Amniotic stem cell (primary cell): Measurements from ENCODE around the gene AHSP.
A peak's percentile ranks its signal among the peaks of the same experiment; 100 is the strongest.
"Not testable (repeated sequence)": the region's sequence is repeated elsewhere in the genome, so short reads cannot be mapped to it uniquely, and the experiment has no call there.

ENCODE experiments used
- DNase-seq: peaks from one replicate; lab custom pipeline; 2025; lab: John Stamatoyannopoulos, UW

Gene AHSP

GRCh38 chr16:31501226-31501965, 26.3 kb upstream of the AHSP start:
- DNase-seq = no peak

- DNase-seq = no peak
Measured at GRCh38 chr16:31501966-31502348, 25.7 kb upstream of the AHSP start.

GRCh38 chr16:31502981-31503380, 24.7 kb upstream of the AHSP start:
- DNase-seq = no peak

GRCh38 chr16:31503555-31503954, 24.1 kb upstream of the AHSP start:
- DNase-seq = not testable (repeated sequence)

GRCh38 chr16:31504159-31504558, 23.5 kb upstream of the AHSP start:
- DNase-seq = no peak

GRCh38 chr16:31505483-31505882, 22.2 kb upstream of the AHSP start:
- no peak for DNase-seq

GRCh38 chr16:31507617-31507928, 20.1 kb upstream of the AHSP start:
- no peak for DNase-seq

- DNase-seq = peak; percentile 70
Measured at GRCh38 chr16:31507929-31508705, 19.6 kb upstream of the AHSP start, which contains the start of gene RUSF1. TSS of gene RUSF1 (minus strand) at chr16:31508391. CDS start at chr16:31508373, 18 bp downstream.

GRCh38 chr16:31508706-31509195, 18.9 kb upstream of the AHSP start:
- no peak for DNase-seq

- DNase-seq = peak; percentile 69
Measured at GRCh38 chr16:31513126-31513525, 14.6 kb upstream of the AHSP start.

GRCh38 chr16:31513884-31514283, 13.8 kb upstream of the AHSP start:
- no peak for DNase-seq

- no peak for DNase-seq
Measured at GRCh38 chr16:31517800-31518402, 9.8 kb upstream of the AHSP start.

- no peak for DNase-seq
Measured at GRCh38 chr16:31519759-31520431, 7.8 kb upstream of the AHSP start.

GRCh38 chr16:31521368-31521767, 6.3 kb upstream of the AHSP start:
- DNase-seq = no peak

GRCh38 chr16:31522071-31522470, 5.6 kb upstream of the AHSP start:
- no peak for DNase-seq

- not testable (repeated sequence) for DNase-seq
Measured at GRCh38 chr16:31523768-31524167, 3.9 kb upstream of the AHSP start.

GRCh38 chr16:31525113-31525512, 2.6 kb upstream of the AHSP start:
- DNase-seq = no peak

GRCh38 chr16:31528523-31529107, 915 bp downstream of the AHSP start:
- DNase-seq = no peak

- peak; percentile 33 for DNase-seq
Measured at GRCh38 chr16:31529108-31529936, 1.6 kb downstream of the AHSP start.

GRCh38 chr16:31529937-31530312, 2.2 kb downstream of the AHSP start:
- DNase-seq = no peak

- DNase-seq = no peak
Measured at GRCh38 chr16:31530405-31530804, 2.7 kb downstream of the AHSP start.
